HEK293 (cell line): ENCODE data around the gene CNP.

Experiments used
- BCL11B ChIP-seq: fragments of 450-650 bp; formaldehyde crosslinking; IDR thresholded peaks from 2 replicates; pipeline ENCODE4 v1.5.1; 2016; ENCODE audit warnings: low read depth, missing biosample characterization, missing genetic modification characterization
- ELK4 ChIP-seq: IDR thresholded peaks from 2 replicates; pipeline ENCODE4 v1.6.1; 2011; ENCODE audit warnings: mild to moderate bottlenecking, low read depth, low read length, borderline replicate concordance
- FEZF1 ChIP-seq: fragments of 450-650 bp; formaldehyde crosslinking; IDR thresholded peaks from 2 replicates; pipeline ENCODE4 v1.5.1; 2016; ENCODE audit warnings: missing biosample characterization, missing genetic modification characterization
- KLF1 ChIP-seq: fragments of 450-650 bp; formaldehyde crosslinking; IDR thresholded peaks from 2 replicates; pipeline ENCODE4 v1.5.1; 2016; ENCODE audit warnings: missing biosample characterization, missing genetic modification characterization
- KLF7 ChIP-seq: fragments of 450-650 bp; formaldehyde crosslinking; IDR thresholded peaks from 2 replicates; pipeline ENCODE4 v1.5.1; 2016; ENCODE audit warnings: missing biosample characterization, missing genetic modification characterization, borderline replicate concordance
- MZF1 ChIP-seq: fragments of 450-650 bp; formaldehyde crosslinking; IDR thresholded peaks from 2 replicates; pipeline ENCODE4 v1.5.1; 2017; ENCODE audit warnings: missing biosample characterization, missing genetic modification characterization, borderline replicate concordance
- PRDM10 ChIP-seq: fragments of 450-650 bp; formaldehyde crosslinking; IDR thresholded peaks from 2 replicates; pipeline ENCODE4 v1.5.1; 2016; ENCODE audit warnings: missing biosample characterization, missing genetic modification characterization
- RBAK ChIP-seq: fragments of 450-650 bp; formaldehyde crosslinking; IDR thresholded peaks from 2 replicates; pipeline ENCODE4 v1.5.1; 2016; ENCODE audit warnings: missing biosample characterization, missing genetic modification characterization
- REPIN1 ChIP-seq: fragments of 450-650 bp; formaldehyde crosslinking; IDR thresholded peaks from 2 replicates; pipeline ENCODE4 v1.5.1; 2017; ENCODE audit warnings: missing biosample characterization, missing genetic modification characterization, low read depth
- SETDB1 ChIP-seq: IDR thresholded peaks from one replicate; pipeline ENCODE4 v1.6.1; 2017; ENCODE audit warnings: mild to moderate bottlenecking, low read length, moderate library complexity, mixed read lengths; ENCODE audit not compliant: insufficient read length
- SP3 ChIP-seq: fragments of 450-650 bp; formaldehyde crosslinking; IDR thresholded peaks from 2 replicates; pipeline ENCODE4 v1.5.1; 2016; ENCODE audit warnings: missing biosample characterization, missing genetic modification characterization
- ZBTB48 ChIP-seq: fragments of 450-650 bp; formaldehyde crosslinking; IDR thresholded peaks from 2 replicates; pipeline ENCODE4 v1.5.1; 2016; ENCODE audit warnings: missing biosample characterization, missing genetic modification characterization
- ZFP3 ChIP-seq: fragments of 450-650 bp; formaldehyde crosslinking; IDR thresholded peaks from 2 replicates; pipeline ENCODE4 v1.5.1; 2016; ENCODE audit warnings: low read depth, missing biosample characterization, missing genetic modification characterization
- ZIC2 ChIP-seq: fragments of 450-650 bp; formaldehyde crosslinking; IDR thresholded peaks from 2 replicates; pipeline ENCODE4 v1.5.1; 2016; ENCODE audit warnings: missing biosample characterization, missing genetic modification characterization
- ZNF121 ChIP-seq: fragments of 450-650 bp; formaldehyde crosslinking; IDR thresholded peaks from 2 replicates; pipeline ENCODE4 v1.5.1; 2016; ENCODE audit warnings: missing biosample characterization, missing genetic modification characterization
- ZNF132 ChIP-seq: fragments of 450-650 bp; formaldehyde crosslinking; IDR thresholded peaks from 2 replicates; pipeline ENCODE4 v1.5.1; 2017; ENCODE audit warnings: missing biosample characterization, missing genetic modification characterization, borderline replicate concordance
- ZNF138 ChIP-seq: fragments of 450-650 bp; formaldehyde crosslinking; IDR thresholded peaks from 2 replicates; pipeline ENCODE4 v1.5.1; 2016; ENCODE audit warnings: missing biosample characterization, missing genetic modification characterization, borderline replicate concordance
- ZNF146 ChIP-seq: fragments of 450-650 bp; formaldehyde crosslinking; IDR thresholded peaks from 2 replicates; pipeline ENCODE4 v1.5.1; 2016; ENCODE audit warnings: missing biosample characterization, missing genetic modification characterization
- ZNF16 ChIP-seq: fragments of 450-650 bp; formaldehyde crosslinking; IDR thresholded peaks from 2 replicates; pipeline ENCODE4 v1.5.1; 2016; ENCODE audit warnings: low read depth, missing biosample characterization, missing genetic modification characterization
- ZNF211 ChIP-seq: fragments of 450-650 bp; formaldehyde crosslinking; IDR thresholded peaks from 2 replicates; pipeline ENCODE4 v1.5.1; 2016; ENCODE audit warnings: low read depth, missing biosample characterization, missing genetic modification characterization
- ZNF214 ChIP-seq: fragments of 450-650 bp; formaldehyde crosslinking; IDR thresholded peaks from 2 replicates; pipeline ENCODE4 v1.5.1; 2017; ENCODE audit warnings: missing biosample characterization, mild to moderate bottlenecking, missing genetic modification characterization, borderline replicate concordance
- ZNF223 ChIP-seq: fragments of 450-650 bp; formaldehyde crosslinking; IDR thresholded peaks from 2 replicates; pipeline ENCODE4 v1.5.1; 2016; ENCODE audit warnings: missing biosample characterization, missing genetic modification characterization
- ZNF248 ChIP-seq: fragments of 450-650 bp; formaldehyde crosslinking; IDR thresholded peaks from 2 replicates; pipeline ENCODE4 v1.5.1; 2017; ENCODE audit warnings: missing biosample characterization, missing genetic modification characterization
- ZNF266 ChIP-seq: fragments of 450-650 bp; formaldehyde crosslinking; IDR thresholded peaks from 2 replicates; pipeline ENCODE4 v1.5.1; 2016; ENCODE audit warnings: missing biosample characterization, missing genetic modification characterization, low read depth
- ZNF292 ChIP-seq: fragments of 450-650 bp; formaldehyde crosslinking; IDR thresholded peaks from 2 replicates; pipeline ENCODE4 v1.5.1; 2016; ENCODE audit warnings: low read depth, missing biosample characterization, missing genetic modification characterization, borderline replicate concordance
- ZNF366 ChIP-seq: fragments of 450-650 bp; formaldehyde crosslinking; conservative IDR thresholded peaks from 2 replicates; pipeline ENCODE4 v1.5.1; 2016; ENCODE audit warnings: missing biosample characterization, missing genetic modification characterization
- ZNF48 ChIP-seq: fragments of 450-650 bp; formaldehyde crosslinking; IDR thresholded peaks from 2 replicates; pipeline ENCODE4 v1.5.1; 2016; ENCODE audit warnings: missing biosample characterization, missing genetic modification characterization
- ZNF530 ChIP-seq: fragments of 450-650 bp; formaldehyde crosslinking; IDR thresholded peaks from 2 replicates; pipeline ENCODE4 v1.5.1; 2016; ENCODE audit warnings: low read depth, missing biosample characterization, missing genetic modification characterization
- ZNF544 ChIP-seq: fragments of 450-650 bp; formaldehyde crosslinking; IDR thresholded peaks from 2 replicates; pipeline ENCODE4 v1.5.0; 2017; ENCODE audit warnings: missing biosample characterization, missing genetic modification characterization
- ZNF555 ChIP-seq: fragments of 450-650 bp; formaldehyde crosslinking; conservative IDR thresholded peaks from 2 replicates; pipeline ENCODE4 v1.5.1; 2017; ENCODE audit warnings: missing biosample characterization, mild to moderate bottlenecking, missing genetic modification characterization, inconsistent platforms
- ZNF558 ChIP-seq: fragments of 450-650 bp; formaldehyde crosslinking; IDR thresholded peaks from 2 replicates; pipeline ENCODE4 v1.5.1; 2016; ENCODE audit warnings: missing biosample characterization, missing genetic modification characterization
- ZNF561 ChIP-seq: fragments of 450-650 bp; IDR thresholded peaks from 2 replicates; pipeline ENCODE4 v1.5.1; 2018; ENCODE audit warnings: missing biosample characterization, missing genetic modification characterization, borderline replicate concordance
- ZNF624 ChIP-seq: fragments of 450-650 bp; formaldehyde crosslinking; IDR thresholded peaks from 2 replicates; pipeline ENCODE4 v1.5.1; 2017; ENCODE audit warnings: missing biosample characterization, missing genetic modification characterization
- ZNF639 ChIP-seq: fragments of 450-650 bp; formaldehyde crosslinking; IDR thresholded peaks from 2 replicates; pipeline ENCODE4 v1.5.1; 2016; ENCODE audit warnings: missing biosample characterization, missing genetic modification characterization
- TF ChIP-seq, protein P1 (sequence below): fragments of 450-650 bp; formaldehyde crosslinking; IDR thresholded peaks from 2 replicates; pipeline ENCODE4; 2016; ENCODE audit warnings: missing biosample characterization, missing genetic modification characterization

CNP gene

GRCh38 chr17:41919165-41919817 lies 47.3 kb upstream of the CNP start (continued):
- TF ChIP-seq REPIN1 (tag by site-specific recombination) (no peak), ZNF266 (no peak), ZNF214 (tag by site-specific recombination) (no peak), ZNF132 (tag by site-specific recombination) (no peak), ZNF366 (tag by site-specific recombination) (no peak; the same call in 1 of the 2 replicates), RBAK (tag by site-specific recombination) (no peak), PRDM10 (tag by site-specific recombination) (peak; percentile 59), BCL11B (tag by site-specific recombination) (0 out of 2 replicates have a peak, but pooled peaks have one; percentile 23), KLF7 (tag by site-specific recombination) (0 out of 2 replicates have a peak, but pooled peaks have one; percentile 14), ZNF555 (tag by site-specific recombination) (no peak), ZNF624 (tag by site-specific recombination) (no peak), ZNF48 (tag by site-specific recombination) (no peak), ZNF121 (tag by site-specific recombination) (no peak), ZNF223 (peak; percentile 96), ZNF146 (no peak), MZF1 (tag by site-specific recombination) (no peak), ZNF639 (tag by site-specific recombination) (no peak), ZNF248 (tag by site-specific recombination) (no peak), ZNF544 (tag by site-specific recombination) (no peak), ZIC2 (tag by site-specific recombination) (no peak), SP3 (tag by site-specific recombination) (no peak), ZNF16 (no peak), SETDB1 (no peak), ZNF530 (no peak), ELK4 (no peak), ZNF211 (no peak), ZNF558 (no peak), ZNF561 (tag by site-specific recombination) (no peak), ZNF292 (no peak), ZBTB48 (tag by site-specific recombination) (peak; percentile 29; the same call in 1 of the 2 replicates), ZFP3 (tag by site-specific recombination) (no peak), KLF1 (tag by site-specific recombination) (peak; percentile 68), FEZF1 (tag by site-specific recombination) (no peak), ZNF138 (tag by site-specific recombination) (no peak)
- TF ChIP-seq, protein P1, sequence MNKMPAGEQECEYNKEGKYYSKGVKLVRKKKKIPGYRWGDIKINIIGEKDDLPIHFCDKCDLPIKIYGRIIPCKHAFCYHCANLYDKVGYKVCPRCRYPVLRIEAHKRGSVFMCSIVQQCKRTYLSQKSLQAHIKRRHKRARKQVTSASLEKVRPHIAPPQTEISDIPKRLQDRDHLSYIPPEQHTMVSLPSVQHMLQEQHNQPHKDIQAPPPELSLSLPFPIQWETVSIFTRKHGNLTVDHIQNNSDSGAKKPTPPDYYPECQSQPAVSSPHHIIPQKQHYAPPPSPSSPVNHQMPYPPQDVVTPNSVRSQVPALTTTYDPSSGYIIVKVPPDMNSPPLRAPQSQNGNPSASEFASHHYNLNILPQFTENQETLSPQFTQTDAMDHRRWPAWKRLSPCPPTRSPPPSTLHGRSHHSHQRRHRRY (tag by site-specific recombination): no peak
